Rectal smooth muscle tissue (tissue), 1 donor: ENCODE data around the gene PSMD13.

Experiments used
- H3K27ac ChIP-seq: one replicate; pipeline ENCODE4 v1.7.0; 2013; ENCODE audit warnings: low read depth, low read length, inconsistent platforms
- H3K27me3 ChIP-seq: one replicate; pipeline ENCODE4 v1.7.0; 2013; ENCODE audit warnings: low read length; ENCODE audit not compliant: control insufficient read depth, insufficient read depth
- H3K36me3 ChIP-seq: one replicate; pipeline ENCODE4 v1.7.0; 2013; ENCODE audit warnings: low read length; ENCODE audit not compliant: control insufficient read depth, insufficient read depth
- H3K4me1 ChIP-seq: one replicate; pipeline ENCODE4 v1.7.0; 2013; ENCODE audit warnings: low read length; ENCODE audit not compliant: control insufficient read depth, insufficient read depth
- H3K4me3 ChIP-seq: one replicate; pipeline ENCODE4 v1.7.0; 2013; ENCODE audit warnings: low read length
- H3K9ac ChIP-seq: one replicate; pipeline ENCODE4 v1.7.0; 2013; ENCODE audit warnings: low read length

The PSMD13 gene

GRCh38 chr11:250274-250673 is 13.5 kb downstream of the PSMD13 start:
- Histone ChIP-seq H3K4me1 (no peaks in the 10 kb centered on the region), H3K36me3 (peaks cover 39% of the 10 kb centered on the region), H3K9ac (no peak overlapping the region), H3K27me3 (no peaks in the 10 kb centered on the region), H3K4me3 (no peak overlapping the region), H3K27ac (no peak overlapping the region)

GRCh38 chr11:250740-251299 is 14.0 kb downstream of the PSMD13 start:
- no peak overlapping the region for H3K9ac ChIP-seq
- no peak overlapping the region for H3K4me3 ChIP-seq
- no peak overlapping the region for H3K27ac ChIP-seq
- H3K4me1 ChIP-seq: no peaks in the 10 kb centered on the region
- H3K36me3 ChIP-seq: peaks cover 34% of the 10 kb centered on the region
- H3K27me3 ChIP-seq: no peaks in the 10 kb centered on the region

GRCh38 chr11:251550-251949 is 14.8 kb downstream of the PSMD13 start:
- H3K27me3 ChIP-seq: no peaks in the 10 kb centered on the region
- H3K4me3 ChIP-seq: no peak overlapping the region
- no peaks in the 10 kb centered on the region for H3K4me1 ChIP-seq
- H3K27ac ChIP-seq: no peak overlapping the region
- peaks cover 31% of the 10 kb centered on the region for H3K36me3 ChIP-seq
- H3K9ac ChIP-seq: no peak overlapping the region

GRCh38 chr11:252666-253065 is 15.9 kb downstream of the PSMD13 start:
- H3K36me3 ChIP-seq: peaks cover 26% of the 10 kb centered on the region
- H3K9ac ChIP-seq: no peak overlapping the region
- no peaks in the 10 kb centered on the region for H3K27me3 ChIP-seq
- no peak overlapping the region for H3K27ac ChIP-seq
- no peak overlapping the region for H3K4me3 ChIP-seq
- no peaks in the 10 kb centered on the region for H3K4me1 ChIP-seq

- no peak overlapping the region for H3K27ac ChIP-seq
These were observed 16.5 kb downstream of the PSMD13 start for GRCh38 chr11:253160-253885.

GRCh38 chr11:253886-254270 is 17.1 kb downstream of the PSMD13 start:
- Histone ChIP-seq H3K4me1 (no peaks in the 10 kb centered on the region), H3K9ac (no peak overlapping the region), H3K4me3 (no peak overlapping the region), H3K27me3 (no peaks in the 10 kb centered on the region), H3K27ac (no peak overlapping the region), H3K36me3 (peaks cover 14% of the 10 kb centered on the region)

More at GRCh38 chr11:253160-253885, 16.5 kb downstream of the PSMD13 start:
- H3K4me3 ChIP-seq: no peak overlapping the region
- H3K36me3 ChIP-seq: peaks cover 20% of the 10 kb centered on the region
- H3K9ac ChIP-seq: no peak overlapping the region
- H3K4me1 ChIP-seq: no peaks in the 10 kb centered on the region
- no peaks in the 10 kb centered on the region for H3K27me3 ChIP-seq

- Histone ChIP-seq H3K4me3 (no peak overlapping the region), H3K27ac (no peak overlapping the region), H3K9ac (no peak overlapping the region), H3K27me3 (no peaks in the 10 kb centered on the region), H3K4me1 (no peaks in the 10 kb centered on the region), H3K36me3 (peaks cover 11% of the 10 kb centered on the region)
These were observed 18.4 kb downstream of the PSMD13 start for GRCh38 chr11:255176-255575.

GRCh38 chr11:255816-256215 is 19.0 kb downstream of the PSMD13 start:
- H3K4me3 ChIP-seq: no peak overlapping the region
- H3K9ac ChIP-seq: no peak overlapping the region
- peaks cover 8% of the 10 kb centered on the region for H3K36me3 ChIP-seq
- H3K27me3 ChIP-seq: no peaks in the 10 kb centered on the region
- no peaks in the 10 kb centered on the region for H3K4me1 ChIP-seq
- H3K27ac ChIP-seq: no peak overlapping the region

- H3K4me1 ChIP-seq: no peaks in the 10 kb centered on the region
- H3K27ac ChIP-seq: no peak overlapping the region
- H3K27me3 ChIP-seq: no peaks in the 10 kb centered on the region
- no peak overlapping the region for H3K9ac ChIP-seq
- peaks cover 8% of the 10 kb centered on the region for H3K36me3 ChIP-seq
- no peak overlapping the region for H3K4me3 ChIP-seq
These were observed 20.4 kb downstream of the PSMD13 start for GRCh38 chr11:256952-257737.

- H3K27me3 ChIP-seq: no peaks in the 10 kb centered on the region
- no peak overlapping the region for H3K27ac ChIP-seq
- H3K9ac ChIP-seq: no peak overlapping the region
- H3K36me3 ChIP-seq: peaks cover under 1% of the 10 kb centered on the region
- H3K4me3 ChIP-seq: no peak overlapping the region
- H3K4me1 ChIP-seq: no peaks in the 10 kb centered on the region
These were observed 21.2 kb downstream of the PSMD13 start for GRCh38 chr11:257766-258493.

GRCh38 chr11:259413-259812 is 22.6 kb downstream of the PSMD13 start:
- H3K4me1 ChIP-seq: no peaks in the 10 kb centered on the region
- no peaks in the 10 kb centered on the region for H3K27me3 ChIP-seq
- no peak overlapping the region for H3K9ac ChIP-seq
- no peaks in the 10 kb centered on the region for H3K36me3 ChIP-seq
- no peak overlapping the region for H3K27ac ChIP-seq
- H3K4me3 ChIP-seq: no peak overlapping the region

GRCh38 chr11:261624-262023 is 24.8 kb downstream of the PSMD13 start:
- H3K9ac ChIP-seq: no peak overlapping the region
- no peaks in the 10 kb centered on the region for H3K27me3 ChIP-seq
- H3K36me3 ChIP-seq: no peaks in the 10 kb centered on the region
- H3K27ac ChIP-seq: no peak overlapping the region
- no peak overlapping the region for H3K4me3 ChIP-seq
- no peaks in the 10 kb centered on the region for H3K4me1 ChIP-seq
